K562 (cell line): ENCODE results near the gene MATR3. TPM values are rescaled to one million over a fixed set of nuclear protein-coding genes. Genes with fewer than 3 reads are reported as not detected.
A peak's percentile ranks its signal among the peaks of the same experiment; 100 is the strongest.

ENCODE experiments used
- ATAC-seq: fragments of 200-7000 bp; cut with Tn5 transposase; 3 replicates; pipeline ENCODE4 v1.9.1; 2020; ENCODE audit warnings: moderate library complexity
- BruUV-seq: library from RNA; stranded (reverse); fragments of 400-500 nt; replicated peaks from 2 replicates; lab custom pipeline; 2021; lab: Mats Ljungman, UMichigan
- CTCF ChIA-PET: fragments of 300-600 bp; formaldehyde crosslinking; extraction: SDS; loops from one replicate; lab custom pipeline; 2021; ENCODE audit warnings: low intra/inter-chr PET ratio; lab: Yijun Ruan, JAX
- POLR2A ChIA-PET: fragments of 300-600, 350-650 bp; sonication (Branson Sonifier 250); formaldehyde crosslinking; extraction: SDS; loops from one replicate; lab custom pipeline; 2021; ENCODE audit warnings: antibody characterized with exemption, inconsistent platforms; lab: Yijun Ruan, JAX
- DNase-seq, 4 experiments: peaks; one replicate each; pipeline versions ENCODE4 v3.0.0 to v3.0.0-alpha.2; 2011 to 2018; ENCODE audit warnings: low spot score in 3 of 4, mixed read lengths in 3 of 4; ENCODE audit errors: extremely low read depth in 1 of 4
- FAIRE-seq: peaks from 2 replicates; lab custom pipeline; 2011; peaks lifted over from hg19 to GRCh38; lab: Jason Lieb, UNC
- H2AFZ ChIP-seq: 2 replicates; pipeline ENCODE4 v1.6.0; 2011; ENCODE audit warnings: low read depth, low read length, control low read depth, inconsistent platforms
- H3K27ac ChIP-seq: fragments of 200-600 bp; 3 replicates; pipeline ENCODE4 v1.8.0; 2011; ENCODE audit warnings: low read depth, mild to moderate bottlenecking, control low read depth, inconsistent platforms, low read length, moderate library complexity, mixed read lengths; ENCODE audit errors: extremely low read depth
- H3K27me3 ChIP-seq, 2 experiments: fragments of 300-600 bp in 1 of 2; 2 replicates in 1 of 2; 3 replicates in 1 of 2; pipeline versions ENCODE4 v1.6.0 to v1.8.0; 2011; ENCODE audit warnings: inconsistent platforms in 2 of 2, low read length in 2 of 2, mild to moderate bottlenecking in 1 of 2, mixed read lengths in 1 of 2, moderate library complexity in 1 of 2; ENCODE audit not compliant: control insufficient read depth in 2 of 2, insufficient read depth in 2 of 2
- H3K36me3 ChIP-seq: fragments of 300-600 bp; 3 replicates; pipeline ENCODE4 v1.8.0; 2011; ENCODE audit warnings: mild to moderate bottlenecking, low read length, inconsistent platforms; ENCODE audit not compliant: control insufficient read depth, insufficient read depth
- H3K4me1 ChIP-seq, 2 experiments: fragments of 200-600 bp in 1 of 2; replicated peaks in 1 of 2; 2 replicates in 1 of 2; 3 replicates in 1 of 2; pipeline versions ENCODE4 v1.5.1 to v1.8.0; 2011; ENCODE audit warnings: inconsistent platforms in 2 of 2, low read length in 2 of 2, mild to moderate bottlenecking in 1 of 2, mixed read lengths in 1 of 2, moderate library complexity in 1 of 2; ENCODE audit not compliant: control insufficient read depth in 2 of 2, insufficient read depth in 2 of 2
- H3K4me2 ChIP-seq: 2 replicates; pipeline ENCODE4 v1.6.1; 2011; ENCODE audit warnings: low read length, control low read depth, inconsistent platforms, mixed read lengths; ENCODE audit not compliant: insufficient read depth
- H3K4me3 ChIP-seq: fragments of 200-600 bp; sonication (generic), shearing (Covaris generic); 2 replicates; pipeline ENCODE4 v1.5.1; 2016; ENCODE audit warnings: control low read depth, inconsistent platforms
- H3K79me2 ChIP-seq: fragments of 200-600 bp; 3 replicates; pipeline ENCODE4 v1.8.0; 2011; ENCODE audit warnings: low read length, inconsistent platforms; ENCODE audit not compliant: control insufficient read depth, insufficient read depth
- H3K9ac ChIP-seq, 2 experiments: 2 replicates each; pipeline versions ENCODE4 v1.6.0 to v1.6.1; 2011; ENCODE audit warnings: low read depth in 2 of 2, low read length in 2 of 2, control low read depth in 1 of 2, inconsistent platforms in 1 of 2, mild to moderate bottlenecking in 1 of 2, mixed read lengths in 1 of 2; ENCODE audit not compliant: insufficient read depth in 1 of 2
- H3K9me1 ChIP-seq: one replicate; pipeline ENCODE4 v1.6.0; 2011; ENCODE audit warnings: inconsistent platforms, mild to moderate bottlenecking, low read length, moderate library complexity; ENCODE audit not compliant: control insufficient read depth, insufficient read depth
- H3K9me3 ChIP-seq: replicated peaks from 2 replicates; pipeline ENCODE4 v1.5.1; 2011; ENCODE audit warnings: low read depth, low read length, inconsistent platforms; ENCODE audit not compliant: control insufficient read depth, insufficient read depth
- H4K20me1 ChIP-seq: replicated peaks from 2 replicates; pipeline ENCODE4 v1.6.1; 2011; ENCODE audit warnings: low read length, inconsistent platforms, mixed read lengths; ENCODE audit not compliant: control insufficient read depth, insufficient read depth
- CAMTA2 ChIP-seq: fragments of 250-450 bp; sonication (Bioruptor Pico); conservative IDR thresholded peaks from 2 replicates; pipeline ENCODE4 v1.5.1; 2022
- DLX4 ChIP-seq: fragments of 250-450 bp; sonication (Bioruptor Pico); IDR thresholded peaks from 2 replicates; pipeline ENCODE4 v1.6.1; 2021; ENCODE audit warnings: mild to moderate bottlenecking
- EZH2 ChIP-seq: IDR thresholded peaks from 2 replicates; pipeline ENCODE4 v1.6.1; 2012; ENCODE audit warnings: low read depth, mild to moderate bottlenecking, inconsistent platforms, low read length, borderline replicate concordance
- GABPB1 ChIP-seq: sonication (generic); formaldehyde crosslinking; IDR thresholded peaks from 2 replicates; pipeline ENCODE4 v1.8.0; 2022; ENCODE audit warnings: mild to moderate bottlenecking, missing genetic modification reagents
- HNRNPH1 ChIP-seq: fragments of 200-400 bp; formaldehyde crosslinking; optimal IDR thresholded peaks from 2 replicates; pipeline ENCODE3; 2017; ENCODE audit warnings: low read depth, mild to moderate bottlenecking, low read length, moderate library complexity
- PPARD ChIP-seq: fragments of 250-450 bp; sonication (Bioruptor Pico); IDR thresholded peaks from 2 replicates; pipeline ENCODE4 v1.8.0; 2022; ENCODE audit warnings: inconsistent platforms, mild to moderate bottlenecking, moderate library complexity
- SIN3B ChIP-seq: fragments of 450-650 bp; IDR thresholded peaks from 2 replicates; pipeline ENCODE4 v1.6.1; 2017; ENCODE audit warnings: low read depth, mild to moderate bottlenecking, moderate library complexity
- SNIP1 ChIP-seq: fragments of 450-650 bp; IDR thresholded peaks from 2 replicates; pipeline ENCODE4 v1.7.1; 2017; ENCODE audit warnings: low read depth, mild to moderate bottlenecking
- TAF15 ChIP-seq: fragments of 200-400 bp; formaldehyde crosslinking; IDR thresholded peaks from 2 replicates; pipeline ENCODE4 v1.6.1; 2017; ENCODE audit warnings: mild to moderate bottlenecking, low read depth, low read length, moderate library complexity
- TFE3 ChIP-seq: fragments of 450-650 bp; formaldehyde crosslinking; IDR thresholded peaks from 2 replicates; pipeline ENCODE4 v1.4.0; 2020; ENCODE audit warnings: mild to moderate bottlenecking, mixed read lengths
- ZBED1 ChIP-seq: IDR thresholded peaks from 2 replicates; pipeline ENCODE4 v1.6.1; 2014
- ZC3H8 ChIP-seq: fragments of 450-650 bp; IDR thresholded peaks from 2 replicates; pipeline ENCODE4 v1.6.1; 2017
- ZNF124 ChIP-seq: sonication (generic); formaldehyde crosslinking; IDR thresholded peaks from 2 replicates; pipeline ENCODE4 v1.8.1; 2022; ENCODE audit warnings: missing genetic modification reagents
- ZNF143 ChIP-seq: sonication (generic); formaldehyde crosslinking; IDR thresholded peaks from 2 replicates; pipeline ENCODE4 v1.9.0; 2022; ENCODE audit warnings: mild to moderate bottlenecking, missing genetic modification reagents
- ZNF592 ChIP-seq: fragments of 450-650 bp; IDR thresholded peaks from 2 replicates; pipeline ENCODE4 v1.6.1; 2017; ENCODE audit warnings: antibody characterized with exemption, mild to moderate bottlenecking
- ZNF830 ChIP-seq: fragments of 250-450 bp; sonication (Bioruptor Pico); IDR thresholded peaks from 2 replicates; pipeline ENCODE4 v1.5.0; 2021; ENCODE audit warnings: mild to moderate bottlenecking
- WGBS: fragments of 100-300 bp; shearing (Covaris generic); methylation state at CpG from one replicate; pipeline ENCODE4 v1.1.6; 2016; ENCODE audit warnings: low coverage, mixed read lengths; ENCODE audit not compliant: insufficient coverage; ENCODE audit errors: missing lambda C conversion rate; 5-methylcytosine and 5-hydroxymethylcytosine counted together
- in situ Hi-C: fragments of 300-500 bp; cut with MboI; formaldehyde crosslinking; loops from 4 replicates; pipeline ENCODE4 v1.15.0; 2018; ENCODE audit warnings: inconsistent platforms, mixed read lengths
- intact Hi-C: fragments of 100-400 bp; cut with micrococcal nuclease; formaldehyde crosslinking; loops from 2 replicates; pipeline ENCODE4 v1.14.2; 2022
- polyA plus RNA-seq, 8 experiments: library from polyadenylated mRNA; depleted of rRNA in 4 of 8; stranded (reverse) in 5 of 8; unstranded in 3 of 8; fragments of >200 nt; fragmentation: Nextera tagmentation in 2 of 8; fragmentation: Illumina TruSeq in 1 of 8; extraction: Ambion mirVana in 2 of 8; extraction: Trizol in 1 of 8; gene quantifications; 2 replicates each; pipeline versions ENCODE4 v1.2.1 to v1.2.3, GENCODE V29; 2011 to 2014; ENCODE audit warnings: inconsistent platforms in 1 of 8, missing spikeins in 1 of 8
- total RNA-seq, 7 experiments: library from RNA; depleted of rRNA in 6 of 7; stranded (reverse); fragments of >200 nt in 6 of 7; fragmentation: Illumina TruSeq in 2 of 7; extraction: Trizol in 2 of 7; gene quantifications; 2 replicates each; pipeline versions ENCODE4 v1.2.1 to v1.2.3, GENCODE V29; 2011 to 2021; ENCODE audit warnings: low replicate concordance in 1 of 7

MATR3 gene
- total and polyA plus RNA-seq, 9 of the 15 experiments (the other 6 are each of a cell fraction or from before 2014, with no cell fraction given), result 150 to 425 (median 263) TPM

- TF ChIP-seq ZBED1, result no peak
Observed at GRCh38 chr5:139262742-139263445, 30.6 kb upstream of the MATR3 start (continued).

- in situ Hi-C loops (loop anchor here (10.0 kb wide), 1 partner anchor 679 kb away; no protein-coding TSS in a partner anchor), intact Hi-C loops (loop anchor here (2.0 to 5.0 kb wide), 5 partner anchors 173 to 799 kb away; partner anchors contain the start of genes EGR1 and HSPA9)
- peak; percentile 32 for FAIRE-seq
- Histone ChIP-seq H3K4me2 (no peak overlapping the region), H4K20me1 (no peaks in the 10 kb centered on the region), H3K4me3 (no peak overlapping the region), H3K9ac (no peak overlapping the region; a peak in 1 of 4 replicates), H3K27ac (peak overlapping the region; percentile 34; the same call in 1 of the 3 replicates), H3K27me3 (no peaks in the 10 kb centered on the region), H2AFZ (peak overlapping the region; percentile 73), H3K9me3 (no peaks in the 10 kb centered on the region), H3K79me2 (no peaks in the 10 kb centered on the region), H3K4me1 (peaks cover 0 to 18% of the 10 kb centered on the region in 2 experiments; a peak in 4 of 5 replicates), H3K9me1 (no peaks in the 10 kb centered on the region), H3K36me3 (no peaks in the 10 kb centered on the region)
- ChIA-PET POLR2A (no interaction called here), CTCF (interaction anchor here (0.7 to 1.1 kb wide), 2 partner anchors 393 to 685 kb away, joined by 3 to 4 read pairs; no protein-coding TSS in a partner anchor)
- peak; percentile 72 for ATAC-seq
- peak; percentile 32 to 64 (median 48) for DNase-seq
- WGBS, result 20% methylated on average over 1 of the region's 1 CpG
- BruUV-seq, result no TSS peak
- TF ChIP-seq PPARD (CRISPR knock-in tag), result no peak
- no peak for TF ChIP-seq TAF15
- no peak for TF ChIP-seq GABPB1 (CRISPR knock-in tag)
- TF ChIP-seq ZNF143, result no peak
- no peak for TF ChIP-seq SNIP1
- no peak for TF ChIP-seq ZC3H8
- no peak for TF ChIP-seq SIN3B
- TF ChIP-seq ZNF592, result peak; percentile 45; the same call in 1 of the 2 replicates
- no peak for TF ChIP-seq DLX4 (CRISPR knock-in tag)
- no peak for TF ChIP-seq ZNF124 (CRISPR knock-in tag)
- TF ChIP-seq EZH2, result no peak
- peak; percentile 80 for TF ChIP-seq TFE3
- TF ChIP-seq CAMTA2 (CRISPR knock-in tag), result no peak
- TF ChIP-seq HNRNPH1, result no peak
- no peak for TF ChIP-seq ZNF830
Observed at GRCh38 chr5:139263536-139263935, 30.0 kb upstream of the MATR3 start.
